Measurements from ENCODE around the gene PRDM5. TPM values are rescaled to one million over a fixed set of nuclear protein-coding genes. Genes with fewer than 3 reads are reported as not detected.

PRDM5 gene
- total RNA-seq, 1 experiment from 2014 or later: 7.1 TPM

GRCh38 chr4:120921456-120922380 lies 808 bp downstream of the PRDM5 start:
- ChIA-PET CTCF (no interaction called here), POLR2A (ENCODE audit: low non-redundant PET) (interaction anchor here (0.6 to 0.8 kb wide), 2 partner anchors 72 to 1178 kb away, joined by 3 to 4 read pairs; no protein-coding TSS in a partner anchor)
- no peak for TF ChIP-seq EZH2 (IDR thresholded peaks at IDR 0.05; ENCODE audit: borderline replicate concordance, low read depth, low read length, poor library complexity, severe bottlenecking)
- TF ChIP-seq CTCF (conservative IDR thresholded peaks at IDR 0.05; ENCODE audit: low read depth, low read length): no peak
- Histone ChIP-seq H3K4me1 (ENCODE audit: insufficient read depth, low read length, poor library complexity, severe bottlenecking) (no peaks in the 10 kb centered on the region), H3K36me3 (ENCODE audit: insufficient read depth, low read length, poor library complexity, severe bottlenecking) (no peaks in the 10 kb centered on the region), H3K4me3 (ENCODE audit: low read depth, low read length, poor library complexity, severe bottlenecking) (peak overlapping the region; percentile 65), H3K9me3 (ENCODE audit: low read depth, low read length, poor library complexity, severe bottlenecking) (no peaks in the 10 kb centered on the region), H3K27me3 (replicated peaks; ENCODE audit: insufficient read depth, low read depth, low read length, poor library complexity) (no peaks in the 10 kb centered on the region), H3K27ac (ENCODE audit: low read depth, low read length, poor library complexity, severe bottlenecking) (peak overlapping the region; percentile 51)
- BruUV-seq (replicated peaks): TSS peak; percentile 66
- DNase-seq (ENCODE audit: low spot score): peak; percentile 74
- intact Hi-C loops (cut with micrococcal nuclease; ENCODE audit: unreplicated experiment): no loop called here

GRCh38 chr4:120920666-120921065 lies 1.9 kb downstream of the PRDM5 start:
- Histone ChIP-seq H3K36me3 (ENCODE audit: insufficient read depth, low read length, poor library complexity, severe bottlenecking) (no peaks in the 10 kb centered on the region), H3K4me3 (ENCODE audit: low read depth, low read length, poor library complexity, severe bottlenecking) (no peak overlapping the region), H3K27ac (ENCODE audit: low read depth, low read length, poor library complexity, severe bottlenecking) (no peak overlapping the region), H3K27me3 (replicated peaks; ENCODE audit: insufficient read depth, low read depth, low read length, poor library complexity) (no peaks in the 10 kb centered on the region), H3K9me3 (ENCODE audit: low read depth, low read length, poor library complexity, severe bottlenecking) (no peaks in the 10 kb centered on the region), H3K4me1 (ENCODE audit: insufficient read depth, low read length, poor library complexity, severe bottlenecking) (no peaks in the 10 kb centered on the region)
- intact Hi-C loops (cut with micrococcal nuclease; ENCODE audit: unreplicated experiment): no loop called here
- TF ChIP-seq CTCF (conservative IDR thresholded peaks at IDR 0.05; ENCODE audit: low read depth, low read length) (no peak), EZH2 (IDR thresholded peaks at IDR 0.05; ENCODE audit: borderline replicate concordance, low read depth, low read length, poor library complexity, severe bottlenecking) (no peak)
- POLR2A ChIA-PET (ENCODE audit: low non-redundant PET): interaction anchor here (0.6 kb wide), 1 partner anchor 36 kb away, joined by 15 read pairs; no protein-coding TSS in a partner anchor
- BruUV-seq (replicated peaks): no TSS peak
- no peak for DNase-seq (ENCODE audit: low spot score)
- CTCF ChIA-PET: no interaction called here

GRCh38 chr4:120919358-120919757 lies 3.2 kb downstream of the PRDM5 start:
- Histone ChIP-seq H3K4me3 (ENCODE audit: low read depth, low read length, poor library complexity, severe bottlenecking) (no peak overlapping the region), H3K4me1 (ENCODE audit: insufficient read depth, low read length, poor library complexity, severe bottlenecking) (no peaks in the 10 kb centered on the region), H3K27ac (ENCODE audit: low read depth, low read length, poor library complexity, severe bottlenecking) (no peak overlapping the region), H3K9me3 (ENCODE audit: low read depth, low read length, poor library complexity, severe bottlenecking) (no peaks in the 10 kb centered on the region), H3K36me3 (ENCODE audit: insufficient read depth, low read length, poor library complexity, severe bottlenecking) (no peaks in the 10 kb centered on the region), H3K27me3 (replicated peaks; ENCODE audit: insufficient read depth, low read depth, low read length, poor library complexity) (no peaks in the 10 kb centered on the region)
- ChIA-PET POLR2A (ENCODE audit: low non-redundant PET) (no interaction called here), CTCF (no interaction called here)
- BruUV-seq (replicated peaks): no TSS peak
- no peak for DNase-seq (ENCODE audit: low spot score)
- TF ChIP-seq CTCF (conservative IDR thresholded peaks at IDR 0.05; ENCODE audit: low read depth, low read length) (peak; percentile 22; the same call in 1 of the 2 replicates), EZH2 (IDR thresholded peaks at IDR 0.05; ENCODE audit: borderline replicate concordance, low read depth, low read length, poor library complexity, severe bottlenecking) (no peak)
- intact Hi-C loops (cut with micrococcal nuclease; ENCODE audit: unreplicated experiment): no loop called here

Data from A673 (cell line).